ENCODE data around the gene DNAH11. TPM values are rescaled to one million over a fixed set of nuclear protein-coding genes. Genes with fewer than 3 reads are reported as not detected.

DNAH11 gene
- polyA plus RNA-seq, 1 donor from 2014 or later, result 0.16 TPM

GRCh38 chr7:21784989-21785388 is 242.2 kb downstream of the DNAH11 start:
- Histone ChIP-seq H3K36me3 (ENCODE audit: insufficient read depth, low read length) (no peaks in the 10 kb centered on the region), H3K27ac (ENCODE audit: low read length) (no peak overlapping the region), H3K4me2 (ENCODE audit: low read length) (no peak overlapping the region), H2AFZ (ENCODE audit: low read depth, low read length) (no peak overlapping the region), H3K9me2 (ENCODE audit: insufficient read depth, low read length) (no peaks in the 10 kb centered on the region), H3K9ac (ENCODE audit: low read length) (no peak overlapping the region), H4K20me1 (ENCODE audit: insufficient read depth) (no peaks in the 10 kb centered on the region), H3K4me3 (ENCODE audit: low read length) (no peak overlapping the region), H3K27me3 (ENCODE audit: insufficient read depth, low read depth, low read length) (no peaks in the 10 kb centered on the region), H3F3A (ENCODE audit: insufficient read depth, low read length, poor library complexity, severe bottlenecking) (no peaks in the 10 kb centered on the region), H3K9me3 (ENCODE audit: low read length) (no peaks in the 10 kb centered on the region), H3K79me2 (replicated peaks; ENCODE audit: insufficient read depth, low read length) (no peaks in the 10 kb centered on the region)
- TF ChIP-seq EZH2 (IDR thresholded peaks at IDR 0.05; ENCODE audit: borderline replicate concordance, insufficient read depth, low read length, poor library complexity, severe bottlenecking) (no peak), EP300 (conservative IDR thresholded peaks at IDR 0.05; ENCODE audit: poor library complexity, severe bottlenecking) (no peak), SMC3 (conservative IDR thresholded peaks at IDR 0.05; ENCODE audit: poor library complexity) (no peak), POLR2AphosphoS5 (IDR thresholded peaks at IDR 0.05) (no peak), RAD21 (conservative IDR thresholded peaks at IDR 0.05) (no peak), MXI1 (conservative IDR thresholded peaks at IDR 0.05; ENCODE audit: poor library complexity, severe bottlenecking) (no peak), TAF1 (IDR thresholded peaks at IDR 0.05; ENCODE audit: low read depth) (no peak)
- TF ChIP-seq, protein P1, sequence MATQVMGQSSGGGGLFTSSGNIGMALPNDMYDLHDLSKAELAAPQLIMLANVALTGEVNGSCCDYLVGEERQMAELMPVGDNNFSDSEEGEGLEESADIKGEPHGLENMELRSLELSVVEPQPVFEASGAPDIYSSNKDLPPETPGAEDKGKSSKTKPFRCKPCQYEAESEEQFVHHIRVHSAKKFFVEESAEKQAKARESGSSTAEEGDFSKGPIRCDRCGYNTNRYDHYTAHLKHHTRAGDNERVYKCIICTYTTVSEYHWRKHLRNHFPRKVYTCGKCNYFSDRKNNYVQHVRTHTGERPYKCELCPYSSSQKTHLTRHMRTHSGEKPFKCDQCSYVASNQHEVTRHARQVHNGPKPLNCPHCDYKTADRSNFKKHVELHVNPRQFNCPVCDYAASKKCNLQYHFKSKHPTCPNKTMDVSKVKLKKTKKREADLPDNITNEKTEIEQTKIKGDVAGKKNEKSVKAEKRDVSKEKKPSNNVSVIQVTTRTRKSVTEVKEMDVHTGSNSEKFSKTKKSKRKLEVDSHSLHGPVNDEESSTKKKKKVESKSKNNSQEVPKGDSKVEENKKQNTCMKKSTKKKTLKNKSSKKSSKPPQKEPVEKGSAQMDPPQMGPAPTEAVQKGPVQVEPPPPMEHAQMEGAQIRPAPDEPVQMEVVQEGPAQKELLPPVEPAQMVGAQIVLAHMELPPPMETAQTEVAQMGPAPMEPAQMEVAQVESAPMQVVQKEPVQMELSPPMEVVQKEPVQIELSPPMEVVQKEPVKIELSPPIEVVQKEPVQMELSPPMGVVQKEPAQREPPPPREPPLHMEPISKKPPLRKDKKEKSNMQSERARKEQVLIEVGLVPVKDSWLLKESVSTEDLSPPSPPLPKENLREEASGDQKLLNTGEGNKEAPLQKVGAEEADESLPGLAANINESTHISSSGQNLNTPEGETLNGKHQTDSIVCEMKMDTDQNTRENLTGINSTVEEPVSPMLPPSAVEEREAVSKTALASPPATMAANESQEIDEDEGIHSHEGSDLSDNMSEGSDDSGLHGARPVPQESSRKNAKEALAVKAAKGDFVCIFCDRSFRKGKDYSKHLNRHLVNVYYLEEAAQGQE (IDR thresholded peaks at IDR 0.05; ENCODE audit: borderline replicate concordance), result no peak

DNA sequence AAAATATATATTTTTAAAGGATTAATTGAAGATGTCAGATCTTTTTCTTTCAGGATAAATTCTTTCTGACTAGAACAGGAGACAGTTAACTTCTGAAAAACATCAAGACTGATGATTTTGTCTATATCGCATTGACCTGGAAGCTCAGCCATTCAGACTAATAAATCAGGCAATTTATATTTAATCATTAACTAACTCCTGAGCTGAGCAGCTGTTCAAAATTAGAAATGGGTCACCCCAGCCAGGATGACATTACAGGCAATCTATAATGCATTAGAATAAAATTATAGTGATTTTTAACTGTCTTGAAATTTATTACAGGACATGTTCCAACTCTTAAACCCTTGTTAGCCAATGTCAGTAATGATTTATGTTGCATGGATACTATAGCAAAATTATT is 263.0 kb downstream of the DNAH11 start:
- Histone ChIP-seq H3F3A (ENCODE audit: insufficient read depth, low read length, poor library complexity, severe bottlenecking) (no peaks in the 10 kb centered on the region), H3K27me3 (ENCODE audit: insufficient read depth, low read depth, low read length) (no peaks in the 10 kb centered on the region), H3K4me2 (ENCODE audit: low read length) (no peak overlapping the region), H3K9ac (ENCODE audit: low read length) (no peak overlapping the region), H2AFZ (ENCODE audit: low read depth, low read length) (no peak overlapping the region), H3K36me3 (ENCODE audit: insufficient read depth, low read length) (no peaks in the 10 kb centered on the region), H4K20me1 (ENCODE audit: insufficient read depth) (no peaks in the 10 kb centered on the region), H3K27ac (ENCODE audit: low read length) (no peak overlapping the region), H3K9me2 (ENCODE audit: insufficient read depth, low read length) (no peaks in the 10 kb centered on the region), H3K79me2 (replicated peaks; ENCODE audit: insufficient read depth, low read length) (no peaks in the 10 kb centered on the region), H3K9me3 (ENCODE audit: low read length) (no peaks in the 10 kb centered on the region), H3K4me3 (ENCODE audit: low read length) (no peak overlapping the region)
- no peak for TF ChIP-seq CTCF (IDR thresholded peaks at IDR 0.05; ENCODE audit: poor library complexity, severe bottlenecking)
- no peak for TF ChIP-seq TAF1 (IDR thresholded peaks at IDR 0.05; ENCODE audit: low read depth)
- no peak for TF ChIP-seq EP300 (conservative IDR thresholded peaks at IDR 0.05; ENCODE audit: poor library complexity, severe bottlenecking)

GRCh38 chr7:21806388-21806787 is 263.5 kb downstream of the DNAH11 start:
- Histone ChIP-seq H3F3A (ENCODE audit: insufficient read depth, low read length, poor library complexity, severe bottlenecking) (no peaks in the 10 kb centered on the region), H3K27ac (ENCODE audit: low read length) (no peak overlapping the region), H3K9me3 (ENCODE audit: low read length) (no peaks in the 10 kb centered on the region), H4K20me1 (ENCODE audit: insufficient read depth) (no peaks in the 10 kb centered on the region), H3K27me3 (ENCODE audit: insufficient read depth, low read depth, low read length) (no peaks in the 10 kb centered on the region), H3K4me2 (ENCODE audit: low read length) (no peak overlapping the region), H3K4me3 (ENCODE audit: low read length) (no peak overlapping the region), H3K9ac (ENCODE audit: low read length) (no peak overlapping the region), H3K79me2 (replicated peaks; ENCODE audit: insufficient read depth, low read length) (no peaks in the 10 kb centered on the region), H2AFZ (ENCODE audit: low read depth, low read length) (no peak overlapping the region), H3K9me2 (ENCODE audit: insufficient read depth, low read length) (no peaks in the 10 kb centered on the region), H3K36me3 (ENCODE audit: insufficient read depth, low read length) (no peaks in the 10 kb centered on the region)
- TF ChIP-seq RAD21 (conservative IDR thresholded peaks at IDR 0.05) (no peak), TAF1 (IDR thresholded peaks at IDR 0.05; ENCODE audit: low read depth) (no peak), SMC3 (conservative IDR thresholded peaks at IDR 0.05; ENCODE audit: poor library complexity) (no peak), EZH2 (IDR thresholded peaks at IDR 0.05; ENCODE audit: borderline replicate concordance, insufficient read depth, low read length, poor library complexity, severe bottlenecking) (no peak), CTCF (IDR thresholded peaks at IDR 0.05; ENCODE audit: poor library complexity, severe bottlenecking) (no peak), MXI1 (conservative IDR thresholded peaks at IDR 0.05; ENCODE audit: poor library complexity, severe bottlenecking) (no peak), POLR2AphosphoS5 (IDR thresholded peaks at IDR 0.05) (no peak), EP300 (conservative IDR thresholded peaks at IDR 0.05; ENCODE audit: poor library complexity, severe bottlenecking) (no peak)
- TF ChIP-seq, protein P1 (IDR thresholded peaks at IDR 0.05; ENCODE audit: borderline replicate concordance), result no peak

Data from neural cell (in vitro differentiated cells).